Measurements from ENCODE around the gene PRELID1. TPM values are rescaled to one million over a fixed set of nuclear protein-coding genes. Genes with fewer than 3 reads are reported as not detected.

PRELID1 gene
- total RNA-seq, 1 donor from 2014 or later = 94.0 TPM

GRCh38 chr5:177334781-177335700 lies 31.4 kb downstream of the PRELID1 start:
- DNase-seq (ENCODE audit: low spot score, unreplicated experiment) = no peak
- Mint-ChIP-seq H3K36me3 (ENCODE audit: insufficient read depth) (peaks cover 34% of the 10 kb centered on the region), H3K27me3 (no peaks in the 10 kb centered on the region), H3K27ac (no peak overlapping the region), H3K4me1 (ENCODE audit: low read depth) (peaks cover under 1% of the 10 kb centered on the region), H3K4me3 (ENCODE audit: low read depth) (no peak overlapping the region), H3K9me3 (ENCODE audit: low read depth) (no peaks in the 10 kb centered on the region)
- no peak for TF ChIP-seq CTCF (IDR thresholded peaks at IDR 0.05; ENCODE audit: unreplicated experiment)

GRCh38 chr5:177335701-177336065 lies 32.1 kb downstream of the PRELID1 start:
- H3K27me3 Mint-ChIP-seq = no peaks in the 10 kb centered on the region
- no peak overlapping the region for H3K4me3 Mint-ChIP-seq (ENCODE audit: low read depth)
- H3K4me1 Mint-ChIP-seq (ENCODE audit: low read depth) = no peaks in the 10 kb centered on the region
- no peak overlapping the region for H3K27ac Mint-ChIP-seq
- no peak for DNase-seq (ENCODE audit: low spot score, unreplicated experiment)
- TF ChIP-seq CTCF (IDR thresholded peaks at IDR 0.05; ENCODE audit: unreplicated experiment) = no peak
- H3K36me3 Mint-ChIP-seq (ENCODE audit: insufficient read depth) = peaks cover 28% of the 10 kb centered on the region
- H3K9me3 Mint-ChIP-seq (ENCODE audit: low read depth) = no peaks in the 10 kb centered on the region

- H3K27me3 Mint-ChIP-seq = no peaks in the 10 kb centered on the region
- H3K9me3 Mint-ChIP-seq (ENCODE audit: low read depth) = no peaks in the 10 kb centered on the region
- no peak overlapping the region for H3K4me3 Mint-ChIP-seq (ENCODE audit: low read depth)
- peak; percentile 46 for TF ChIP-seq CTCF (IDR thresholded peaks at IDR 0.05; ENCODE audit: unreplicated experiment)
- peaks cover 28% of the 10 kb centered on the region for H3K36me3 Mint-ChIP-seq (ENCODE audit: insufficient read depth)
- H3K4me1 Mint-ChIP-seq (ENCODE audit: low read depth) = no peaks in the 10 kb centered on the region
- H3K27ac Mint-ChIP-seq = no peak overlapping the region
- DNase-seq (ENCODE audit: low spot score, unreplicated experiment) = no peak
These were observed 32.5 kb downstream of the PRELID1 start for GRCh38 chr5:177336112-177336511.

- H3K27ac Mint-ChIP-seq = no peak overlapping the region
- no peak overlapping the region for H3K4me3 Mint-ChIP-seq (ENCODE audit: low read depth)
These were observed 33.2 kb downstream of the PRELID1 start for GRCh38 chr5:177336603-177337494.

More at GRCh38 chr5:177336603-177337494, 33.2 kb downstream of the PRELID1 start:
- TF ChIP-seq CTCF (IDR thresholded peaks at IDR 0.05; ENCODE audit: unreplicated experiment) = no peak
- Mint-ChIP-seq H3K4me1 (ENCODE audit: low read depth) (no peaks in the 10 kb centered on the region), H3K36me3 (ENCODE audit: insufficient read depth) (peaks cover 31% of the 10 kb centered on the region), H3K9me3 (ENCODE audit: low read depth) (no peaks in the 10 kb centered on the region), H3K27me3 (no peaks in the 10 kb centered on the region)
- DNase-seq (ENCODE audit: low spot score, unreplicated experiment) = no peak

Data from progenitor cell of endocrine pancreas (in vitro differentiated cells).